ENCODE results near the gene HADH. TPM values are rescaled to one million over a fixed set of nuclear protein-coding genes. Genes with fewer than 3 reads are reported as not detected.

Gene HADH
- total and polyA plus RNA-seq, 4 donors, result 37.6 to 43.9 (median 40.6) TPM

- no peak for DNase-seq
- ATAC-seq (ENCODE audit: insufficient read depth, low FRiP score), result no peak
- 89 to 94% methylated on average over 16 of the region's 16 CpGs for WGBS, 2 donors
Observed at GRCh38 chr4:108054025-108054638, 64.4 kb downstream of the HADH start.

DNA sequence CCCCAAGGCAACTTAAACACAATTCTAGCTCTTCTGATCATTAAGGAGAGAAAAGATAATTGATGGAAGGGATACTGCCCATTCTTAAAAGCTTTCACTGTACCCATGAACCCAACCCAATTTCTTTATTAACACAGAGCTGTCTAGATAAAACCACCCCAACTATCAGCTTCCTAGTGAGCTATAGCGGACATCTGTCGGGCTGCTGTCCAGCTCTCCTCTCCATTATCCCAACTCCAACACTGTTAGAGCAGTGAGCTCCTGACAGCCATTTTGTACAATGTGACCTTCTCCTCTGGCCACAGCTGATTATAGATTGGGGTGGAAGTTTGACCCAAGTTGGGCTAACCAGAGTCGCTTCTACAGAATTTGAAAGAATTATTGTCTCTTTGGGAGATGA, 66.1 kb downstream of the HADH start:
- no peak overlapping the region for H3K4me3 ChIP-seq
- H3K9ac ChIP-seq (ENCODE audit: insufficient read depth in 1 of 2, low read length in 2 of 2), result no peak overlapping the region
- no peaks in the 10 kb centered on the region for H3K36me3 ChIP-seq (ENCODE audit: control insufficient read depth in 4 of 4, insufficient read depth in 4 of 4, low read length in 4 of 4)
- no peaks in the 10 kb centered on the region for H3K27me3 ChIP-seq (ENCODE audit: control insufficient read depth in 3 of 3, insufficient read depth in 3 of 3, low read length in 2 of 3)
- ATAC-seq (ENCODE audit: insufficient read depth, low FRiP score) (no peak), DNase-seq (no peak)
- H3K27ac ChIP-seq (ENCODE audit: low read depth in 1 of 2, low read length in 1 of 2), result no peak overlapping the region
- TF ChIP-seq, protein P1, sequence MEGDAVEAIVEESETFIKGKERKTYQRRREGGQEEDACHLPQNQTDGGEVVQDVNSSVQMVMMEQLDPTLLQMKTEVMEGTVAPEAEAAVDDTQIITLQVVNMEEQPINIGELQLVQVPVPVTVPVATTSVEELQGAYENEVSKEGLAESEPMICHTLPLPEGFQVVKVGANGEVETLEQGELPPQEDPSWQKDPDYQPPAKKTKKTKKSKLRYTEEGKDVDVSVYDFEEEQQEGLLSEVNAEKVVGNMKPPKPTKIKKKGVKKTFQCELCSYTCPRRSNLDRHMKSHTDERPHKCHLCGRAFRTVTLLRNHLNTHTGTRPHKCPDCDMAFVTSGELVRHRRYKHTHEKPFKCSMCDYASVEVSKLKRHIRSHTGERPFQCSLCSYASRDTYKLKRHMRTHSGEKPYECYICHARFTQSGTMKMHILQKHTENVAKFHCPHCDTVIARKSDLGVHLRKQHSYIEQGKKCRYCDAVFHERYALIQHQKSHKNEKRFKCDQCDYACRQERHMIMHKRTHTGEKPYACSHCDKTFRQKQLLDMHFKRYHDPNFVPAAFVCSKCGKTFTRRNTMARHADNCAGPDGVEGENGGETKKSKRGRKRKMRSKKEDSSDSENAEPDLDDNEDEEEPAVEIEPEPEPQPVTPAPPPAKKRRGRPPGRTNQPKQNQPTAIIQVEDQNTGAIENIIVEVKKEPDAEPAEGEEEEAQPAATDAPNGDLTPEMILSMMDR (IDR thresholded peaks at IDR 0.05; ENCODE audit: control extremely low read depth, extremely low read depth), result no peak
- 94 to 98% methylated on average over 3 of the region's 3 CpGs for WGBS, 2 donors
- H3K9me3 ChIP-seq (ENCODE audit: control insufficient read depth in 4 of 4, insufficient read depth in 3 of 4, low read length in 3 of 4), result no peaks in the 10 kb centered on the region
- no peaks in the 10 kb centered on the region for H3K4me1 ChIP-seq (ENCODE audit: control insufficient read depth in 5 of 5, insufficient read depth in 5 of 5, low read length in 5 of 5)

More at GRCh38 chr4:108054025-108054638, 64.4 kb downstream of the HADH start:
- no peak overlapping the region for H3K4me3 ChIP-seq
- H3K27me3 ChIP-seq (ENCODE audit: control insufficient read depth in 3 of 3, insufficient read depth in 3 of 3, low read length in 2 of 3), result no peaks in the 10 kb centered on the region
- no peak overlapping the region for H3K27ac ChIP-seq (ENCODE audit: low read depth in 1 of 2, low read length in 1 of 2)
- H3K9me3 ChIP-seq (ENCODE audit: control insufficient read depth in 4 of 4, insufficient read depth in 3 of 4, low read length in 3 of 4), result no peaks in the 10 kb centered on the region
- TF ChIP-seq, protein P1 (IDR thresholded peaks at IDR 0.05; ENCODE audit: control extremely low read depth, extremely low read depth), result no peak
- no peaks in the 10 kb centered on the region for H3K4me1 ChIP-seq (ENCODE audit: control insufficient read depth in 5 of 5, insufficient read depth in 5 of 5, low read length in 5 of 5)
- H3K9ac ChIP-seq (ENCODE audit: insufficient read depth in 1 of 2, low read length in 2 of 2), result no peak overlapping the region
- H3K36me3 ChIP-seq (ENCODE audit: control insufficient read depth in 4 of 4, insufficient read depth in 4 of 4, low read length in 4 of 4), result no peaks in the 10 kb centered on the region

- no peak for DNase-seq
- TF ChIP-seq, protein P1 (IDR thresholded peaks at IDR 0.05; ENCODE audit: control extremely low read depth, extremely low read depth), result no peak
- WGBS, 2 donors, result 79 to 80% methylated on average over 6 of the region's 6 CpGs
- H3K9ac ChIP-seq (ENCODE audit: insufficient read depth in 1 of 2, low read length in 2 of 2), result no peak overlapping the region
- ATAC-seq (ENCODE audit: insufficient read depth, low FRiP score), result no peak
- H3K27ac ChIP-seq (ENCODE audit: low read depth in 1 of 2, low read length in 1 of 2), result no peak overlapping the region
- no peaks in the 10 kb centered on the region for H3K9me3 ChIP-seq (ENCODE audit: control insufficient read depth in 4 of 4, insufficient read depth in 3 of 4, low read length in 3 of 4)
- no peaks in the 10 kb centered on the region for H3K36me3 ChIP-seq (ENCODE audit: control insufficient read depth in 4 of 4, insufficient read depth in 4 of 4, low read length in 4 of 4)
- no peaks in the 10 kb centered on the region for H3K4me1 ChIP-seq (ENCODE audit: control insufficient read depth in 5 of 5, insufficient read depth in 5 of 5, low read length in 5 of 5)
- H3K27me3 ChIP-seq (ENCODE audit: control insufficient read depth in 3 of 3, insufficient read depth in 3 of 3, low read length in 2 of 3), result no peaks in the 10 kb centered on the region
- H3K4me3 ChIP-seq, result no peak overlapping the region
Observed at GRCh38 chr4:108056418-108056817, 66.7 kb downstream of the HADH start.
